Transverse colon (tissue), 3 donors: Measurements from ENCODE around the gene CD5L.

ENCODE experiments used
- CTCF ChIP-seq, 5 experiments: fragments of 200-600 bp in 3 of 5; fragments of 450-650 bp in 2 of 5; sonication (generic) in 3 of 5; IDR thresholded peaks; 1 replicate in 2 of 5; 2 replicates in 3 of 5; pipeline ENCODE4 v1.5.1; 2016 to 2017; ENCODE audit warnings: antibody characterized with exemption in 5 of 5, inconsistent platforms in 3 of 5, mild to moderate bottlenecking in 2 of 5, moderate library complexity in 1 of 5
- POLR2A ChIP-seq: fragments of 450-650 bp; IDR thresholded peaks from one replicate; pipeline ENCODE4 v1.6.1; 2016; ENCODE audit warnings: antibody characterized with exemption, mild to moderate bottlenecking, moderate library complexity

GRCh38 chr1:157831968-157832626 is 9.5 kb downstream of the CD5L start:
- TF ChIP-seq CTCF (IDR thresholded peaks at IDR 0.05) (no peak), POLR2A (no peak)
